Activated effector memory CD4-positive, alpha-beta T cell treated with anti-CD3 and anti-CD28 coated beads, Interleukin-2, amount 50 U/mL, for 16 hours (primary cell): ENCODE data around the gene SGSM1.

Source experiments
- DNase-seq: peaks from one replicate; pipeline ENCODE4 v3.0.0-alpha.2; 2020

Gene SGSM1

GRCh38 chr22:24953384-24954113 is 147.5 kb downstream of the SGSM1 start:
- DNase-seq = no peak

- DNase-seq = no peak
Observed at GRCh38 chr22:24954114-24954463, 148.1 kb downstream of the SGSM1 start.

- DNase-seq = no peak
Observed at GRCh38 chr22:24954856-24955255, 148.8 kb downstream of the SGSM1 start.

- DNase-seq = no peak
Observed at GRCh38 chr22:24957043-24957442, 151.0 kb downstream of the SGSM1 start.

GRCh38 chr22:24961217-24961844 is 155.3 kb downstream of the SGSM1 start:
- no peak for DNase-seq

GRCh38 chr22:24962094-24962493 is 156.1 kb downstream of the SGSM1 start:
- no peak for DNase-seq

- DNase-seq = no peak
Observed at GRCh38 chr22:24962835-24963234, 156.8 kb downstream of the SGSM1 start.

- no peak for DNase-seq
Observed at GRCh38 chr22:24964441-24964840, 158.4 kb downstream of the SGSM1 start.

GRCh38 chr22:24965822-24966626 is 160.0 kb downstream of the SGSM1 start:
- no peak for DNase-seq

- no peak for DNase-seq
Observed at GRCh38 chr22:24968066-24968561, 162.1 kb downstream of the SGSM1 start.

- no peak for DNase-seq
Observed at GRCh38 chr22:24969560-24970301, 163.7 kb downstream of the SGSM1 start.

- no peak for DNase-seq
Observed at GRCh38 chr22:24972369-24972768, 166.4 kb downstream of the SGSM1 start.

- no peak for DNase-seq
Observed at GRCh38 chr22:24973872-24974271, 167.9 kb downstream of the SGSM1 start.

- DNase-seq = no peak
Observed at GRCh38 chr22:24975125-24975640, 169.2 kb downstream of the SGSM1 start.

- DNase-seq = no peak
Observed at GRCh38 chr22:24975813-24976341, 169.9 kb downstream of the SGSM1 start.

GRCh38 chr22:24976442-24977218 is 170.6 kb downstream of the SGSM1 start:
- DNase-seq = no peak
